Breast epithelium (tissue), 3 donors: ENCODE data around the gene UBTD2.

ENCODE experiments used
- POLR2A ChIP-seq: fragments of 450-650 bp; IDR thresholded peaks from one replicate; pipeline ENCODE4 v1.6.1; 2016; ENCODE audit warnings: antibody characterized with exemption, mild to moderate bottlenecking, moderate library complexity
- POLR2AphosphoS5 ChIP-seq, 3 donors: sonication (generic); formaldehyde crosslinking; IDR thresholded peaks; one replicate each; pipeline ENCODE4 v1.6.1; 2017; ENCODE audit warnings: antibody characterized with exemption in 3 of 3
- TF ChIP-seq, protein P1 (sequence below), 3 donors: fragments of 450-650 bp; IDR thresholded peaks; one replicate each; pipeline ENCODE4 v1.5.1; 2016 to 2017; ENCODE audit warnings: antibody characterized with exemption in 3 of 3, mild to moderate bottlenecking in 3 of 3, moderate library complexity in 3 of 3

GRCh38 chr5:172321593-172321992 is 38.0 kb upstream of the UBTD2 start:
- TF ChIP-seq, protein P1, sequence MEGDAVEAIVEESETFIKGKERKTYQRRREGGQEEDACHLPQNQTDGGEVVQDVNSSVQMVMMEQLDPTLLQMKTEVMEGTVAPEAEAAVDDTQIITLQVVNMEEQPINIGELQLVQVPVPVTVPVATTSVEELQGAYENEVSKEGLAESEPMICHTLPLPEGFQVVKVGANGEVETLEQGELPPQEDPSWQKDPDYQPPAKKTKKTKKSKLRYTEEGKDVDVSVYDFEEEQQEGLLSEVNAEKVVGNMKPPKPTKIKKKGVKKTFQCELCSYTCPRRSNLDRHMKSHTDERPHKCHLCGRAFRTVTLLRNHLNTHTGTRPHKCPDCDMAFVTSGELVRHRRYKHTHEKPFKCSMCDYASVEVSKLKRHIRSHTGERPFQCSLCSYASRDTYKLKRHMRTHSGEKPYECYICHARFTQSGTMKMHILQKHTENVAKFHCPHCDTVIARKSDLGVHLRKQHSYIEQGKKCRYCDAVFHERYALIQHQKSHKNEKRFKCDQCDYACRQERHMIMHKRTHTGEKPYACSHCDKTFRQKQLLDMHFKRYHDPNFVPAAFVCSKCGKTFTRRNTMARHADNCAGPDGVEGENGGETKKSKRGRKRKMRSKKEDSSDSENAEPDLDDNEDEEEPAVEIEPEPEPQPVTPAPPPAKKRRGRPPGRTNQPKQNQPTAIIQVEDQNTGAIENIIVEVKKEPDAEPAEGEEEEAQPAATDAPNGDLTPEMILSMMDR (IDR thresholded peaks at IDR 0.05) = no peak
- TF ChIP-seq POLR2A = no peak
- TF ChIP-seq POLR2AphosphoS5 (IDR thresholded peaks at IDR 0.05) = no peak
